Smooth muscle cell (in vitro differentiated cells): ENCODE data around the gene BIRC3. TPM values are rescaled to one million over a fixed set of nuclear protein-coding genes. Genes with fewer than 3 reads are reported as not detected.

ENCODE experiments used
- DNase-seq: peaks from one replicate; lab custom pipeline; 2025; ENCODE audit not compliant: unreplicated experiment; lab: John Stamatoyannopoulos, UW
- H2AFZ ChIP-seq: fragments of 200-600 bp; sonication (generic); 2 replicates; pipeline ENCODE4 v1.6.0; 2016; ENCODE audit warnings: antibody characterized with exemption, low read depth, mild to moderate bottlenecking
- H3F3A ChIP-seq: fragments of 200-600 bp; sonication (generic); 2 replicates; pipeline ENCODE4 v1.6.0; 2017; ENCODE audit warnings: antibody characterized with exemption, low read depth
- H3K27ac ChIP-seq: fragments of 200-600 bp; sonication (generic); 2 replicates; pipeline ENCODE4 v1.5.1; 2016; ENCODE audit warnings: low read depth, mild to moderate bottlenecking
- H3K27me3 ChIP-seq: fragments of 200-600 bp; sonication (generic); 2 replicates; pipeline ENCODE4 v1.6.1; 2016; ENCODE audit warnings: low read depth, mild to moderate bottlenecking
- H3K36me3 ChIP-seq: fragments of 200-600 bp; sonication (generic); 2 replicates; pipeline ENCODE4 v1.5.1; 2016; ENCODE audit warnings: low read depth
- H3K4me1 ChIP-seq: fragments of 200-600 bp; sonication (generic); 2 replicates; pipeline ENCODE4 v1.5.1; 2016; ENCODE audit warnings: low read depth
- H3K4me2 ChIP-seq: fragments of 200-600 bp; sonication (generic); 2 replicates; pipeline ENCODE4 v1.6.0; 2016; ENCODE audit warnings: mild to moderate bottlenecking
- H3K4me3 ChIP-seq: fragments of 200-600 bp; sonication (generic); 2 replicates; pipeline ENCODE4 v1.5.1; 2016; ENCODE audit warnings: mild to moderate bottlenecking
- H3K79me2 ChIP-seq: fragments of 200-600 bp; sonication (generic); 2 replicates; pipeline ENCODE4 v1.6.0; 2016; ENCODE audit warnings: low read depth, mild to moderate bottlenecking
- H3K9ac ChIP-seq: fragments of 200-600 bp; sonication (generic); 2 replicates; pipeline ENCODE4 v1.6.0; 2016; ENCODE audit warnings: low read depth
- H3K9me3 ChIP-seq: fragments of 200-600 bp; sonication (generic); replicated peaks from 2 replicates; pipeline ENCODE4 v1.5.1; 2016; ENCODE audit warnings: low read depth
- H4K20me1 ChIP-seq: fragments of 200-600 bp; sonication (generic); 2 replicates; pipeline ENCODE4 v1.6.0; 2016; ENCODE audit warnings: low read depth
- CTCF ChIP-seq: fragments of 200-600 bp; sonication (generic); IDR thresholded peaks from 2 replicates; pipeline ENCODE4 v1.5.1; 2017; ENCODE audit warnings: borderline replicate concordance, mild to moderate bottlenecking, antibody characterized with exemption; ENCODE audit not compliant: insufficient read depth, poor library complexity, severe bottlenecking
- WGBS: methylation state at CpG from one replicate; pipeline ENCODE4 v1.1.7; 2016; ENCODE audit warnings: low lambda C conversion rate; 5-methylcytosine and 5-hydroxymethylcytosine counted together
- polyA plus RNA-seq: library from polyadenylated mRNA; unstranded; fragments of >200 nt; fragmentation: Nextera tagmentation; extraction: Ambion mirVana; gene quantifications from 2 replicates; pipeline ENCODE4 v1.2.1, GENCODE V29; 2016
- total RNA-seq: library from RNA; depleted of rRNA; stranded (reverse); fragments of >200 nt; gene quantifications from 2 replicates; pipeline ENCODE4 v1.2.3, GENCODE V29; 2014

The BIRC3 gene
- total and polyA plus RNA-seq, 2 experiments from 2014 or later: 0.94 to 1.6 TPM

DNA sequence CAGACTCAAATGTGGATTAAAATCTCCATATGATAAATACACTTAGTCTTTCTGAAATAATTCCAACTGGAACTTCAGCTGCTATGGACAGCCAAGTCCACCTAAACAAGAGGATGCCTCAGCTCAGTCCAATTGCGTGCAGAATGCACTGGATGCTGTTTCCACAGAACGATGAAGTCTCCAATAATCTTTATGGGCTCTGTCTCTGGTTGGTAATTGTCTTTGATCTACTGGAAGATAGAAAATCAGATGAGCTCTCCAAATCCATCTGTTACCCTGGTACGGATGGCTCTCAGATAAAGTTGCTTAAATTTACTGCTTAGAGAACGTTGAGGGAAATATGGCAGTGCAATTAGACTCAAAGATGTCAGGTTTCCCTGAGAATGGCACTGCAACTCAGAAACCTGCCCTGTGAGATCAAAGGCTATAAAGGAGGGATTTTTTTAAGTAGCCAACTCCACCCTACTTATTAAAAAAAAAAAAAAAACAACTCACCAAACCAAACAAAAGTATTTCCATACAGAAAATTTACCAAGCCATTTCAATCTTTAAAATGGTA, 859 bp upstream of the BIRC3 start:
- Histone ChIP-seq H3K27ac (peak overlapping the region; percentile 56), H3K27me3 (no peaks in the 10 kb centered on the region)
- 35% methylated on average over 4 of the region's 4 CpGs for WGBS

GRCh38 chr11:102317768-102318103, 452 bp downstream of the BIRC3 start:
- Histone ChIP-seq H3K4me3 (peak overlapping the region; percentile 45), H4K20me1 (no peaks in the 10 kb centered on the region), H3K36me3 (no peaks in the 10 kb centered on the region), H3K79me2 (no peaks in the 10 kb centered on the region), H2AFZ (no peak overlapping the region), H3K4me2 (peak overlapping the region; percentile 85), H3K27me3 (no peaks in the 10 kb centered on the region), H3K27ac (no peak overlapping the region), H3K4me1 (peaks cover 3% of the 10 kb centered on the region), H3K9me3 (no peaks in the 10 kb centered on the region), H3K9ac (no peak overlapping the region), H3F3A (peaks cover 4% of the 10 kb centered on the region)
- TF ChIP-seq CTCF: no peak
- WGBS: 78% methylated on average over 7 of the region's 7 CpGs
- no peak for DNase-seq

More for the DNA sequence above, 859 bp upstream of the BIRC3 start:
- DNase-seq: no peak
- Histone ChIP-seq H3F3A (peaks cover 4% of the 10 kb centered on the region), H4K20me1 (no peaks in the 10 kb centered on the region), H3K4me3 (peak overlapping the region; percentile 45), H3K4me1 (peaks cover 3% of the 10 kb centered on the region), H3K9me3 (no peaks in the 10 kb centered on the region), H3K79me2 (no peaks in the 10 kb centered on the region), H3K9ac (no peak overlapping the region), H2AFZ (no peak overlapping the region), H3K4me2 (peak overlapping the region; percentile 85), H3K36me3 (no peaks in the 10 kb centered on the region)
- TF ChIP-seq CTCF: no peak

- 88% methylated on average over 1 of the region's 1 CpG for WGBS
- Histone ChIP-seq H4K20me1 (no peaks in the 10 kb centered on the region), H3K9ac (no peak overlapping the region), H3K4me3 (no peak overlapping the region), H3K79me2 (no peaks in the 10 kb centered on the region), H3F3A (peaks cover 4% of the 10 kb centered on the region), H3K4me2 (no peak overlapping the region), H2AFZ (no peak overlapping the region), H3K4me1 (peaks cover 3% of the 10 kb centered on the region), H3K27me3 (no peaks in the 10 kb centered on the region), H3K9me3 (no peaks in the 10 kb centered on the region), H3K36me3 (no peaks in the 10 kb centered on the region), H3K27ac (no peak overlapping the region)
- no peak for DNase-seq
- TF ChIP-seq CTCF: no peak
Measured at GRCh38 chr11:102318469-102318868, 1.2 kb downstream of the BIRC3 start.

GRCh38 chr11:102319544-102319943, 2.3 kb downstream of the BIRC3 start:
- Histone ChIP-seq H3K4me3 (no peak overlapping the region), H3K79me2 (no peaks in the 10 kb centered on the region), H3K9me3 (no peaks in the 10 kb centered on the region), H3K27ac (no peak overlapping the region), H4K20me1 (no peaks in the 10 kb centered on the region), H3F3A (peaks cover 4% of the 10 kb centered on the region), H3K4me2 (no peak overlapping the region), H3K4me1 (peaks cover 3% of the 10 kb centered on the region), H3K9ac (no peak overlapping the region), H3K36me3 (no peaks in the 10 kb centered on the region), H2AFZ (no peak overlapping the region), H3K27me3 (no peaks in the 10 kb centered on the region)
- WGBS: 93% methylated on average over 2 of the region's 2 CpGs
- no peak for DNase-seq
- no peak for TF ChIP-seq CTCF
